HepG2 (cell line): Measurements from ENCODE around the gene MAP3K3. TPM values are rescaled to one million over a fixed set of nuclear protein-coding genes. Genes with fewer than 3 reads are reported as not detected.

Experiments
- HNRNPH1 ChIP-seq: fragments of 200-400 bp; formaldehyde crosslinking; optimal IDR thresholded peaks from 2 replicates; pipeline ENCODE3; 2017; ENCODE audit warnings: mild to moderate bottlenecking, low read depth, low read length
- HNRNPUL1 ChIP-seq: fragments of 200-400 bp; formaldehyde crosslinking; IDR thresholded peaks from 2 replicates; pipeline ENCODE4 v1.6.1; 2017; ENCODE audit warnings: low read depth, mild to moderate bottlenecking, low read length, moderate library complexity
- KIAA2018 ChIP-seq: sonication (generic); formaldehyde crosslinking; IDR thresholded peaks from 2 replicates; pipeline ENCODE4 v1.5.0; 2020; ENCODE audit warnings: mild to moderate bottlenecking, missing genetic modification reagents, borderline replicate concordance
- PCBP1 ChIP-seq: fragments of 200-400 bp; formaldehyde crosslinking; IDR thresholded peaks from 2 replicates; pipeline ENCODE4 v1.6.1; 2017; ENCODE audit warnings: mild to moderate bottlenecking, low read depth, low read length, borderline replicate concordance
- PPARG ChIP-seq: conservative IDR thresholded peaks from 2 replicates; pipeline ENCODE4 v1.6.1; 2016; ENCODE audit warnings: missing biosample characterization, missing genetic modification reagents
- RARA ChIP-seq: IDR thresholded peaks from 2 replicates; pipeline ENCODE4 v1.6.1; 2016; ENCODE audit warnings: missing genetic modification reagents, missing compliant biosample characterization
- SNAPC2 ChIP-seq: sonication (generic); formaldehyde crosslinking; IDR thresholded peaks from 2 replicates; pipeline ENCODE4 v1.8.1; 2022; ENCODE audit warnings: mild to moderate bottlenecking, missing genetic modification reagents
- THAP11 ChIP-seq: IDR thresholded peaks from 2 replicates; pipeline ENCODE4 v1.6.1; 2016; ENCODE audit warnings: missing biosample characterization, missing genetic modification reagents
- ZBTB40 ChIP-seq, 2 experiments: fragments of 450-650 bp in 1 of 2; sonication (generic) in 1 of 2; formaldehyde crosslinking in 1 of 2; IDR thresholded peaks; 2 replicates each; pipeline versions ENCODE4 v1.6.1 to v1.8.0; 2016 to 2022; ENCODE audit warnings: antibody characterized with exemption in 1 of 2, mild to moderate bottlenecking in 1 of 2, missing genetic modification reagents in 1 of 2
- ZNF7 ChIP-seq: IDR thresholded peaks from 2 replicates; pipeline ENCODE4 v1.6.1; 2016; ENCODE audit warnings: missing biosample characterization, missing genetic modification reagents
- ZNF746 ChIP-seq: sonication (generic); formaldehyde crosslinking; IDR thresholded peaks from 2 replicates; pipeline ENCODE4 v1.8.0; 2022; ENCODE audit warnings: mild to moderate bottlenecking, missing genetic modification reagents
- polyA plus RNA-seq, 8 experiments: library from polyadenylated mRNA; depleted of rRNA in 3 of 8; stranded (reverse) in 7 of 8; unstranded in 1 of 8; fragments of >200 nt; fragmentation: Illumina TruSeq in 4 of 8; extraction: Trizol in 4 of 8; gene quantifications; 2 replicates each; pipeline versions ENCODE4 v1.2.1 to v1.2.3, GENCODE V29; 2011 to 2016; ENCODE audit warnings: low read depth in 4 of 8, missing spikeins in 1 of 8, mixed read lengths in 1 of 8; ENCODE audit not compliant: insufficient read depth in 1 of 8
- total RNA-seq, 5 experiments: library from RNA; depleted of rRNA; stranded (reverse); fragments of >200 nt; fragmentation: Illumina TruSeq; extraction: Trizol; gene quantifications; 2 replicates each; pipeline ENCODE4 v1.2.3, GENCODE V29; 2016; ENCODE audit warnings: low read depth in 1 of 5

Gene MAP3K3
- total and polyA plus RNA-seq, 2 of the 13 experiments (the other 11 are each of a cell fraction or from before 2014, with no cell fraction given): 17.7 to 21.8 TPM

GRCh38 chr17:63741408-63742173, 119.4 kb downstream of the MAP3K3 start, which contains the start of gene STRADA (continued):
- TF ChIP-seq ZBTB40 (IDR thresholded peaks at IDR 0.05) (no peak), ZBTB40 (CRISPR knock-in tag; IDR thresholded peaks at IDR 0.05) (peak; percentile 73), PCBP1 (peak; percentile 96), KIAA2018 (CRISPR knock-in tag) (no peak), ZNF746 (CRISPR knock-in tag) (peak; percentile 89), RARA (no peak; the same call in none of the 2 replicates), ZNF7 (CRISPR knock-in tag) (no peak), HNRNPH1 (no peak), SNAPC2 (CRISPR knock-in tag) (peak; percentile 90), PPARG (no peak; the same call in 1 of the 2 replicates), THAP11 (CRISPR knock-in tag) (peak; percentile 87), HNRNPUL1 (peak; percentile 50; the same call in 1 of the 2 replicates)
